HepG2 (cell line): ENCODE results near the gene SCUBE1. TPM values are rescaled to one million over a fixed set of nuclear protein-coding genes. Genes with fewer than 3 reads are reported as not detected.
A peak's percentile ranks its signal among the peaks of the same experiment; 100 is the strongest.

Experiments used
- ATAC-seq: fragments of 200-7000 bp; cut with Tn5 transposase; 3 replicates; pipeline ENCODE4 v1.9.1; 2020; ENCODE audit warnings: mild to moderate bottlenecking, moderate library complexity
- BruUV-seq: library from RNA; stranded (reverse); fragments of 400-500 nt; replicated peaks from 2 replicates; lab custom pipeline; 2021; lab: Mats Ljungman, UMichigan
- CTCF ChIA-PET: fragments of 300-600 bp; formaldehyde crosslinking; extraction: SDS; loops from one replicate; lab custom pipeline; 2021; ENCODE audit warnings: low total read pairs, inconsistent platforms, low intra/inter-chr PET ratio; lab: Yijun Ruan, JAX
- POLR2A ChIA-PET: fragments of 350-600 bp; sonication (Branson Sonifier 250); formaldehyde crosslinking; loops from one replicate; lab custom pipeline; 2020; ENCODE audit warnings: antibody characterized with exemption, inconsistent platforms; lab: Yijun Ruan, JAX
- DNase-seq: peaks from one replicate; pipeline ENCODE4 v3.0.0-alpha.2; 2015; ENCODE audit warnings: low spot score
- FAIRE-seq: peaks from 3 replicates; lab custom pipeline; 2011; peaks lifted over from hg19 to GRCh38; lab: Jason Lieb, UNC
- H2AFZ ChIP-seq: one replicate; pipeline ENCODE4 v1.6.1; 2011; ENCODE audit warnings: low read length, inconsistent platforms
- H3K27ac ChIP-seq: fragments of 300-600 bp; 3 replicates; pipeline ENCODE4 v1.8.0; 2011; ENCODE audit warnings: mixed run types, mild to moderate bottlenecking, mixed read lengths, low read length, inconsistent platforms; ENCODE audit not compliant: insufficient read depth; ENCODE audit errors: extremely low read length
- H3K27me3 ChIP-seq, 2 experiments: fragments of 200-600 bp in 1 of 2; 2 replicates in 1 of 2; 3 replicates in 1 of 2; pipeline versions ENCODE4 v1.6.0 to v1.8.0; 2011; ENCODE audit warnings: low read length in 2 of 2, mild to moderate bottlenecking in 2 of 2, moderate library complexity in 2 of 2, inconsistent platforms in 1 of 2; ENCODE audit not compliant: insufficient read depth in 2 of 2, control insufficient read depth in 1 of 2
- H3K36me3 ChIP-seq, 2 experiments: fragments of 200-600 bp in 1 of 2; replicated peaks in 1 of 2; 2 replicates in 1 of 2; 3 replicates in 1 of 2; pipeline versions ENCODE4 v1.5.1 to v1.8.0; 2011; ENCODE audit warnings: low read length in 2 of 2, inconsistent platforms in 1 of 2; ENCODE audit not compliant: insufficient read depth in 2 of 2, control insufficient read depth in 1 of 2
- H3K4me1 ChIP-seq: 2 replicates; pipeline ENCODE4 v1.5.1; 2012; ENCODE audit warnings: low read length, inconsistent platforms; ENCODE audit not compliant: insufficient read depth
- H3K4me2 ChIP-seq: 2 replicates; pipeline ENCODE4 v1.6.0; 2011; ENCODE audit warnings: low read depth, low read length, inconsistent platforms
- H3K4me3 ChIP-seq, 3 experiments: fragments of 200-600 bp in 1 of 3; sonication (generic), shearing (Covaris generic) in 1 of 3; replicated peaks in 1 of 3; 2 replicates each; pipeline ENCODE4 v1.5.1; 2011 to 2016; ENCODE audit warnings: low read length in 3 of 3, inconsistent platforms in 2 of 3, low read depth in 2 of 3, mild to moderate bottlenecking in 2 of 3, control low read depth in 1 of 3, mixed read lengths in 1 of 3; ENCODE audit not compliant: insufficient read depth in 1 of 3
- H3K79me2 ChIP-seq: one replicate; pipeline ENCODE4 v1.6.1; 2011; ENCODE audit warnings: low read length, inconsistent platforms; ENCODE audit not compliant: insufficient read depth
- H3K9ac ChIP-seq: 2 replicates; pipeline ENCODE4 v1.6.0; 2011; ENCODE audit warnings: mild to moderate bottlenecking, low read depth, low read length, inconsistent platforms; ENCODE audit not compliant: insufficient read depth
- H3K9me3 ChIP-seq: 2 replicates; pipeline ENCODE4 v1.5.1; 2012; ENCODE audit warnings: mild to moderate bottlenecking, low read length
- H4K20me1 ChIP-seq: 2 replicates; pipeline ENCODE4 v1.6.0; 2011; ENCODE audit warnings: inconsistent platforms, mild to moderate bottlenecking, low read length, moderate library complexity; ENCODE audit not compliant: insufficient read depth
- ELK4 ChIP-seq: sonication (generic); formaldehyde crosslinking; IDR thresholded peaks from 2 replicates; pipeline ENCODE4 v1.9.0; 2021; ENCODE audit warnings: missing genetic modification reagents, borderline replicate concordance
- HNRNPL ChIP-seq: fragments of 200-400 bp; formaldehyde crosslinking; IDR thresholded peaks from 2 replicates; pipeline ENCODE4 v1.6.1; 2017; ENCODE audit warnings: mild to moderate bottlenecking, low read depth, low read length
- MTA3 ChIP-seq: sonication (generic); formaldehyde crosslinking; IDR thresholded peaks from 2 replicates; pipeline ENCODE4 v1.4.0; 2020; ENCODE audit warnings: missing genetic modification reagents
- REXO4 ChIP-seq: sonication (generic); formaldehyde crosslinking; IDR thresholded peaks from 2 replicates; pipeline ENCODE4 v1.8.0; 2022; ENCODE audit warnings: missing genetic modification reagents, mild to moderate bottlenecking, borderline replicate concordance
- ZNF136 ChIP-seq: sonication (generic); formaldehyde crosslinking; IDR thresholded peaks from 2 replicates; pipeline ENCODE4 v1.8.1; 2022; ENCODE audit warnings: low read depth, mild to moderate bottlenecking, moderate library complexity, missing genetic modification reagents
- ZNF180 ChIP-seq: sonication (generic); formaldehyde crosslinking; IDR thresholded peaks from 2 replicates; pipeline ENCODE4 v1.4.0; 2020; ENCODE audit warnings: low read depth, missing genetic modification reagents, borderline replicate concordance
- ZNF20 ChIP-seq: sonication (generic); formaldehyde crosslinking; IDR thresholded peaks from 2 replicates; pipeline ENCODE4 v1.4.0; 2020; ENCODE audit warnings: mild to moderate bottlenecking, moderate library complexity, missing genetic modification reagents
- ZNF564 ChIP-seq: sonication (generic); formaldehyde crosslinking; IDR thresholded peaks from 2 replicates; pipeline ENCODE4 v1.8.1; 2023; ENCODE audit warnings: mild to moderate bottlenecking, missing genetic modification reagents
- ZNF766 ChIP-seq: sonication (generic); formaldehyde crosslinking; IDR thresholded peaks from 2 replicates; pipeline ENCODE4 v1.5.0; 2020; ENCODE audit warnings: missing genetic modification reagents, borderline replicate concordance
- WGBS: methylation state at CpG from one replicate; pipeline ENCODE4 v1.1.6; 2017; ENCODE audit warnings: low lambda C conversion rate; 5-methylcytosine and 5-hydroxymethylcytosine counted together
- in situ Hi-C: cut with HindIII; loops from 2 replicates; pipeline ENCODE4 v1.10.0; 2017; ENCODE audit warnings: low pct_unique_long_range_greater_than_20kb; ENCODE audit not compliant: extremely low pct_ligation_motif_present
- intact Hi-C: fragments of 100-400 bp; cut with micrococcal nuclease; formaldehyde crosslinking; loops from one replicate; pipeline ENCODE4 v1.10.0; 2022; ENCODE audit not compliant: unreplicated experiment
- polyA plus RNA-seq, 8 experiments: library from polyadenylated mRNA; depleted of rRNA in 3 of 8; stranded (reverse) in 7 of 8; unstranded in 1 of 8; fragments of >200 nt; fragmentation: Illumina TruSeq in 4 of 8; extraction: Trizol in 4 of 8; gene quantifications; 2 replicates each; pipeline versions ENCODE4 v1.2.1 to v1.2.3, GENCODE V29; 2011 to 2016; ENCODE audit warnings: low read depth in 4 of 8, missing spikeins in 1 of 8, mixed read lengths in 1 of 8; ENCODE audit not compliant: insufficient read depth in 1 of 8
- total RNA-seq, 5 experiments: library from RNA; depleted of rRNA; stranded (reverse); fragments of >200 nt; fragmentation: Illumina TruSeq; extraction: Trizol; gene quantifications; 2 replicates each; pipeline ENCODE4 v1.2.3, GENCODE V29; 2016; ENCODE audit warnings: low read depth in 1 of 5

The SCUBE1 gene
- total and polyA plus RNA-seq, 2 of the 13 experiments (the other 11 are each of a cell fraction or from before 2014, with no cell fraction given), result under 0.01 to 0.05 TPM

- Histone ChIP-seq H4K20me1 (no peaks in the 10 kb centered on the region), H3K4me2 (no peak overlapping the region), H3K4me3 (no peak overlapping the region)
- 88% methylated on average over 3 of the region's 7 CpGs for WGBS
- POLR2A ChIA-PET, result no interaction called here
- FAIRE-seq, result no peak
- intact Hi-C loops, result no loop called here
- TF ChIP-seq HNRNPL (peak; percentile 77; the same call in 1 of the 2 replicates), ZNF136 (CRISPR knock-in tag) (no peak)
- TF ChIP-seq, all 625 proteins: peak for 1
- ATAC-seq, result no peak
- Histone ChIP-seq H3K9me3 (no peaks in the 10 kb centered on the region), H3K27ac (no peak overlapping the region), H3K79me2 (no peaks in the 10 kb centered on the region), H3K9ac (no peak overlapping the region), H3K4me1 (peaks cover 55% of the 10 kb centered on the region), H3K36me3 (no peaks in the 10 kb centered on the region), H3K27me3 (peaks cover 10 to 30% of the 10 kb centered on the region in 2 experiments; a peak in 4 of 5 replicates), H2AFZ (no peak overlapping the region)
- DNase-seq, result no peak
- no TSS peak for BruUV-seq
- CTCF ChIA-PET, result no interaction called here
- in situ Hi-C loops, result no loop called here
Observed at GRCh38 chr22:43244402-43244801, 98.8 kb downstream of the SCUBE1 start.

GRCh38 chr22:43243324-43243723 is 99.8 kb downstream of the SCUBE1 start:
- Histone ChIP-seq H3K27ac (no peak overlapping the region), H3K9me3 (no peaks in the 10 kb centered on the region), H3K36me3 (no peaks in the 10 kb centered on the region), H3K9ac (no peak overlapping the region; the same call in 1 of the 2 replicates), H3K4me3 (no peak overlapping the region), H3K4me1 (peaks cover 65% of the 10 kb centered on the region), H4K20me1 (no peaks in the 10 kb centered on the region), H3K4me2 (peak overlapping the region; percentile 37), H3K79me2 (no peaks in the 10 kb centered on the region), H2AFZ (no peak overlapping the region), H3K27me3 (peaks cover 5 to 29% of the 10 kb centered on the region in 2 experiments; a peak in 4 of 5 replicates)
- DNase-seq (no peak), ATAC-seq (no peak), FAIRE-seq (no peak)
- no TSS peak for BruUV-seq
- ChIA-PET CTCF (no interaction called here), POLR2A (no interaction called here)
- 53% methylated on average over 5 of the region's 12 CpGs for WGBS
- intact Hi-C loops (no loop called here), in situ Hi-C loops (no loop called here)
- TF ChIP-seq REXO4 (CRISPR knock-in tag) (no peak), ZNF180 (CRISPR knock-in tag) (no peak), ZNF564 (CRISPR knock-in tag) (no peak), ZNF20 (no peak), ZNF766 (CRISPR knock-in tag) (no peak), ELK4 (no peak), MTA3 (CRISPR knock-in tag) (no peak)
